ACHN (cell line): ENCODE data around the gene AASDH.

ENCODE experiments used
- DNase-seq: peaks from one replicate; pipeline ENCODE4 v3.0.0-alpha.2; 2015
- in situ Hi-C: cut with HindIII; loops from 2 replicates; pipeline ENCODE4 v1.10.0; 2017; ENCODE audit warnings: low sequenced_read_pairs, low pct_ligation_motif_present, low pct_unique_long_range_greater_than_20kb

The AASDH gene

GRCh38 chr4:56301181-56301996 lies 85.9 kb downstream of the AASDH start:
- peak; percentile 85 for DNase-seq
- in situ Hi-C loops, result no loop called here

DNA sequence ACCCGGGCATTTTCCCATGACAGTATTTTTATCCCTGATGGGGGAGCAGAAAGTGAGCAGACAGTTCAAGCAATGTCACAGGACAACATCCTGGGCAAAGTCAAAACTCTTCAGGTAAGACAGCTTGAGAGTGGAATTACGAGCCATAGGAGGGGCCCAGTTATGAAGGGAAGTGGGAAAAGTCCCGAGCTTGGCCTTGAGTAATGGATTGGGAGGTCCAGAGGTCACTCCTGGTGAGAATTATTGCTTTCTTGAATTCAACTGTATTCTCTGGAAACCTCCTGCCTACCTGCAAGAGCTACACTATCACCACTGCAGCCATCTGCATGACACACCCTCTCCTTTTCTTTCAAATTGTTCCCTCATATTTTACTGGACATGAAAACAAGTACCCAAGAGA lies 89.1 kb downstream of the AASDH start:
- in situ Hi-C loops, result no loop called here
- no peak for DNase-seq

DNA sequence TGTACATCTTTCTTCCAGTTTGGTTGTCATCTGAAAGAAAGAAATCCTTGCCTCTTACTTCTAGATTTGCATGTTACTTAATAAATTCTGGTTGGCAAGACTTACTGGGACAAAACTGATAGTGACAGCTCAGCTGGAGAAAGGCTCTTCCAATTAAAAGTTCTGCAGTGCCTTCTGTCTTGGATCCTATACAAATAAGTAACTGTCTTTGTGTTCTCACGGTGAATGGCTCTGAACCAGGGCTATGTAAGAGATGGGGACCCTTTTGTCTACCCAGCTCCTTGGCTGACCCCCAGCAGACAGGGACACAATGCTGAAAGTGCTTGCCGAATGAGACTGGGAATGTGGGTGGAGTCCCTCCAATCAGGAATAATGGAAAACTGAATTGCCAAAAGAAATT lies 89.5 kb downstream of the AASDH start:
- in situ Hi-C loops, result no loop called here
- DNase-seq, result no peak

- in situ Hi-C loops, result no loop called here
- no peak for DNase-seq
Measured at GRCh38 chr4:56296526-56296925, 90.8 kb downstream of the AASDH start.

GRCh38 chr4:56293121-56293520 lies 94.2 kb downstream of the AASDH start:
- in situ Hi-C loops, result no loop called here
- no peak for DNase-seq

GRCh38 chr4:56289934-56290333 lies 97.4 kb downstream of the AASDH start:
- in situ Hi-C loops, result no loop called here
- DNase-seq, result peak; percentile 19

DNA sequence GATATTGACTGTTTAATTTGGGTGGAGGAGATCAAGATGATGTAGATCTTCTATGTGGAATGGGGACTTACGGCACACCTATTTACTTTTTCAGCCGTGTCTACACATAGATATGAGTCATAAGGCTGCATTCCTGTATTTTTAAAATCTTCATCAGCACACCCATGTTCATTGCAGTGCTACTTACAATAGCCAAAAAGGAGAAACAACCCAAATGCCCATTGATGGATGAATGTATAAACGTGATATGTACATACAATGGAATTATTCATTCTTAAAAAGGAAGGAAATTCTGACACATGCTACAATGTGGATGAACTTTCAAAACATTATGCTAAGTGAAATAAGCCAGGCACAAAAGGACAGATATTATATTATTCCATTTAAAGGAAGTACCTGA lies 98.6 kb downstream of the AASDH start:
- in situ Hi-C loops, result no loop called here
- no peak for DNase-seq
